Measurements from ENCODE around the gene MARCHF5.

GRCh38 chr10:92264249-92264648 lies 26.7 kb upstream of the MARCHF5 start:
- TF ChIP-seq CTCF (IDR thresholded peaks at IDR 0.05) (no peak), EZH2 (IDR thresholded peaks at IDR 0.05; ENCODE audit: borderline replicate concordance, insufficient read depth, low read depth, low read length, poor library complexity, severe bottlenecking) (no peak)
